ENCODE measurements around the gene KIF1B. TPM values are rescaled to one million over a fixed set of nuclear protein-coding genes. Genes with fewer than 3 reads are reported as not detected.
"Not testable (repeated sequence)": the region's sequence is repeated elsewhere in the genome, so short reads cannot be mapped to it uniquely, and the experiment has no call there.

The KIF1B gene
- total RNA-seq, 6 donors from 2014 or later: 29.4 to 67.1 (median 42.0) TPM

- WGBS, 2 donors: 71 to 72% methylated on average over 6 to 9 of the region's 9 CpGs
- ATAC-seq (ENCODE audit: low FRiP score in 2 of 2) (peak in 1 of 2 donors; percentile 75), DNase-seq (peak in 1 of 2 donors; percentile 37)
- Histone ChIP-seq H3K4me3 (no peak overlapping the region), H3K27ac (no peak overlapping the region), H3K36me3 (peaks cover 14 to 26% (median 21%) of the 10 kb centered on the region in 4 donors), H3K27me3 (no peaks in the 10 kb centered on the region), H3K9me3 (no peaks in the 10 kb centered on the region), H3K4me1 (peaks cover 0 to 6% (median 4%) of the 10 kb centered on the region in 4 donors)
- no peak for TF ChIP-seq EP300 (IDR thresholded peaks at IDR 0.05)
- no peak for TF ChIP-seq CTCF (IDR thresholded peaks at IDR 0.05)
- no peak for TF ChIP-seq POLR2AphosphoS5 (IDR thresholded peaks at IDR 0.05)
- no peak for TF ChIP-seq POLR2A (IDR thresholded peaks at IDR 0.05)
Measured at GRCh38 chr1:10424034-10424433, 213.7 kb downstream of the KIF1B start.

GRCh38 chr1:10424651-10425050 lies 214.3 kb downstream of the KIF1B start:
- no peak for ATAC-seq (ENCODE audit: low FRiP score in 2 of 2)
- WGBS, 2 donors: 90 to 95% methylated on average over 7 to 8 of the region's 8 CpGs
- no peaks in the 10 kb centered on the region for H3K27me3 ChIP-seq

GRCh38 chr1:10425826-10426534 lies 215.6 kb downstream of the KIF1B start:
- H3K27me3 ChIP-seq; H3K36me3 ChIP-seq; H3K27ac ChIP-seq; H3K9me3 ChIP-seq; ATAC-seq (ENCODE audit: low FRiP score in 2 of 2); H3K4me3 ChIP-seq: not testable (repeated sequence)
- WGBS, 2 donors: 72 to 86% methylated on average over 10 to 17 of the region's 21 CpGs
- peak in 1 of 2 donors; percentile 71 for DNase-seq
- H3K4me1 ChIP-seq: peaks cover 7 to 16% (median 12%) of the 10 kb centered on the region in 4 donors

More at GRCh38 chr1:10424651-10425050, 214.3 kb downstream of the KIF1B start:
- H3K4me1 ChIP-seq: peaks cover 2 to 7% (median 6%) of the 10 kb centered on the region in 4 donors
- no peaks in the 10 kb centered on the region for H3K9me3 ChIP-seq
- peaks cover 10 to 20% (median 14%) of the 10 kb centered on the region in 4 donors for H3K36me3 ChIP-seq
- TF ChIP-seq POLR2A (IDR thresholded peaks at IDR 0.05) (no peak), EP300 (IDR thresholded peaks at IDR 0.05) (no peak), POLR2AphosphoS5 (IDR thresholded peaks at IDR 0.05) (no peak), CTCF (IDR thresholded peaks at IDR 0.05) (no peak)
- H3K27ac ChIP-seq: no peak overlapping the region
- DNase-seq: no peak
- H3K4me3 ChIP-seq: no peak overlapping the region

- peak in 1 of 2 donors; percentile 63 for DNase-seq
- not testable (repeated sequence) for H3K27ac ChIP-seq; H3K27me3 ChIP-seq; ATAC-seq (ENCODE audit: low FRiP score in 2 of 2); H3K9me3 ChIP-seq; H3K4me3 ChIP-seq; H3K36me3 ChIP-seq
- 96% methylated on average over 16 of the region's 21 CpGs; no CpG with 5 or more reads in 1 of the 2 donors for WGBS, 2 donors
- peaks cover 12 to 21% (median 18%) of the 10 kb centered on the region in 4 donors for H3K4me1 ChIP-seq
Measured at GRCh38 chr1:10426535-10426848, 216.1 kb downstream of the KIF1B start.

GRCh38 chr1:10428984-10429383 lies 218.6 kb downstream of the KIF1B start:
- H3K4me3 ChIP-seq: no peak overlapping the region
- no peaks in the 10 kb centered on the region for H3K9me3 ChIP-seq
- H3K36me3 ChIP-seq: no peaks in the 10 kb centered on the region
- no peak overlapping the region for H3K27ac ChIP-seq
- no peak for DNase-seq
- H3K27me3 ChIP-seq: no peaks in the 10 kb centered on the region
- peaks cover 19 to 36% (median 22%) of the 10 kb centered on the region in 4 donors for H3K4me1 ChIP-seq
- TF ChIP-seq EP300 (IDR thresholded peaks at IDR 0.05) (no peak), POLR2A (IDR thresholded peaks at IDR 0.05) (no peak), CTCF (IDR thresholded peaks at IDR 0.05) (no peak), POLR2AphosphoS5 (IDR thresholded peaks at IDR 0.05) (no peak)
- no peak for ATAC-seq (ENCODE audit: low FRiP score in 2 of 2)
- WGBS, 2 donors: 86 to 92% methylated on average over 4 to 5 of the region's 5 CpGs

- H3K36me3 ChIP-seq: no peaks in the 10 kb centered on the region
- H3K9me3 ChIP-seq: no peaks in the 10 kb centered on the region
- peak overlapping the region in 3 of 4 donors; percentile 59 to 81 (median 72) for H3K27ac ChIP-seq
- ATAC-seq (ENCODE audit: low FRiP score in 2 of 2): no peak
- no peak for DNase-seq
- peaks cover 19 to 36% (median 22%) of the 10 kb centered on the region in 4 donors for H3K4me1 ChIP-seq
- TF ChIP-seq CTCF (IDR thresholded peaks at IDR 0.05) (no peak), POLR2A (IDR thresholded peaks at IDR 0.05) (no peak), EP300 (IDR thresholded peaks at IDR 0.05) (no peak), POLR2AphosphoS5 (IDR thresholded peaks at IDR 0.05) (no peak)
- H3K27me3 ChIP-seq: no peaks in the 10 kb centered on the region
- WGBS, 2 donors: 13 to 21% methylated on average over 7 to 16 of the region's 16 CpGs
- peak overlapping the region; percentile 70 to 91 (median 83) for H3K4me3 ChIP-seq
Measured at GRCh38 chr1:10429868-10430215, 219.5 kb downstream of the KIF1B start.

Measured in upper lobe of left lung (tissue), 6 donors.